SIG-M5 treated with dmso at 0.1 percent for 504 hours (cell line): ENCODE results near the gene TMEM26.

Experiments
- DNase-seq: peaks from one replicate; lab custom pipeline; 2025; ENCODE audit not compliant: unreplicated experiment; lab: John Stamatoyannopoulos, UW

Gene TMEM26

DNA sequence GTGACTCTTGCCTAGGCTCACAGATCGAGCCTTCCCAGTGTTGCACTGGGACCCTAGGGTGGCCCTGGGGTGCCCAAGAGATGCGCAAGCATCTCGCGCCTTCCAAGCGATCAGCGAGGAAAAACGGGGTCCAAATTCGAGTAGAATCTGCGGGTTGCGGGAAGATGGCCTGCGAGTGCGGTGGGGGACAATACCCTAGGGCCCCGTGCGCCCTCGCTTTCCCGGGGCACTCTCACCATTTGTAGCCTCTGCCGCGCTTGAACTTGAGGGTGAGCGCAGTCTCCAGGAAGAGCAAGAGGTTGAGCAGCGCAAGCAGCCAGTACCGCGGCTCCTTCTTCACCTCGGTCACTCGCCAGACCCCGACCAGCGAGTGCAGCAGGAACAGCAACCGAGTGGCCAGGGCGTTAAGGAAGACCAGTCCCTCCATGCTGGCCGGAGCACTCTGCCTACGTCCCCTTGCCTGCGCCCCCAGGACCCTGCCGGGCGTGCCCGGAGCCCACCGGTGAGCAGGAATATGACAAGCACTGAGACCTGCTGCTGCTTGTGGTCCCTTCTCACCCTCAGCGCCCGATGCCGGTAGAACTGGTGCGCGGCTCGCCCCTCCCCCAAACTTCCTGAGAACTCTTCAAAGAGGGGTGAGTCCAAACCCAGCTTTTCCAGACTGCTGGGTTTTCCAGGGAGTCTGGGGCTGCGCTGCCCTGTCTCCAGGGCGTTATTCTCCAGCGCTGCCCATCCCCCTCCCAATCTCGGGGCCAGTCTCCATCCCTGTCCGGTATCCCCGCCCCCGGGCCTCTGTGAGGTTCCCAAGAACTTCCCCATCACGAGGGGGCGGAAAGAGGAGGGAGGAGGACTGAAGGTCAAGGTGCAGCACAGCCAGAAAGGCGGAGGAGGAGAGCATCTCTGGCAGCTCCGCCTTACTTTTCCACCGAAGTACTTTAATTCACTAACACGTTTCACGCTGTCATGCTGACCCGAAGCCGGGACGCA lies at the start of gene TMEM26:
Gene TMEM26, minus strand, starts transcription at position 727 of the 987 bp plus-strand sequence. Its CDS starts 300 bp downstream, at position 427.
- no peak for DNase-seq

DNA sequence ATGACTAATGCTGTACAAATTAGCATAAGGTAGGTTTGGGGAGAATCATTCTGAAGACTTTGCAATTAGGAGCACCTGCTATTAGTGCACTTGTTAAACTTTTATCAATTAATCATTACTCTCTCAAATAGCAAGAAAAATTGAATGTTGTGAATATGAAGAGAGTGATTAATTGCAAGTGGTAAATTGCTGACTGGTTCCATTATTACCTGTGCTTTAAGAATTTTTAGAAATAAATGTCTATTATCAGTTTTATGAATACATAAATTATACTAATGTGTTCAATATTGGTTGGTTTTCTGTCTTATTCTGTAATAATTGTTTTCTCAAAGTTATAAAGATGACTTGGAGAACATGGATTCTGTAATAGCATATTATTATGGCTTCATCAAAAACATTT lies 47.3 kb upstream of the TMEM26 start:
- no peak for DNase-seq

DNA sequence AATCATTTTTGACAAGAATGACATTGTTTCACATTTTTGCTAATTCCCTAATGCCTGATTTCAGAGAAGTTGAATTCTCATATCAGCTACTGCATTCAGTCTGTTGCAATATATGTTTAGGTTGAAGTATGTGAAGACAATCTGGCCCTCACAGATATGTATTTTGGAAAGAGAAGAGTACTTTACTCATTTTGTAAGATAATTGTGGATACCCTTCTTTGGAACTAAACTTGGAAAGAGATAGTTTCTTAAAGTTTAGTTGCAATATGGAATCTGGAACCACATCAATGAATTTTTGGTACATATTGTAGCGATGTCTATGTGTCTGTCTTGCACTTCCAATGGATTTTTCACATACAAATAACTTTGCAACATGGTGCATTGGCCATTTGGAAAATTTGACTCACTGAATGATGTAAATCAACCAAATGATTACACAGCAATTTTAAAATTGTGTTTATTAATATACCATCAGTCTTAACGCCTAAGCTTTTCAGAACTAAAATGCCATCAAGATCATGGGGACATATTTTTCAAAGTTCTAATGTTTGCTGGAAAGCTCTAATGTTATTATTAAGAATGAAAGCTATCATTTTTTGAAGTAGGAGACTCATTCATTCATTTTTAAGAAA lies 39.3 kb upstream of the TMEM26 start:
- no peak for DNase-seq

DNA sequence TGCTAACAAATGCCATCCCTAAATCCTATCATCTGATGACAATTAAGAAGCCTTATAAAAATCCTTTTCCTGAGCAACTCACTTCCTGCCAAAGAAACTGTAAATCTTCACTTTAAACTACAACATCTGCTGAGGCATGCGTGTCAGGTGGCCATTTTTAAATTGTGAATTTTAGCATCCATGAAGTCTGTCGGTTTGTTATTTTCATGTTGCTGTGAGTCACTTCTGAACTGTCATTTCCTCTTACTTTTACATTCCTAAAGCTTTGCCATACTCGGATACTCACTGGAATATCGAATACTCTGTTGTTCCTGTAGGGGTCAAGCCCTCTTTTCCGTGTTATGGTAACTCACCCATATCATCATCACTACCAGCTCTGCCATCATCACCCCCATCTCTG lies 34.3 kb upstream of the TMEM26 start:
- DNase-seq, result no peak

DNA sequence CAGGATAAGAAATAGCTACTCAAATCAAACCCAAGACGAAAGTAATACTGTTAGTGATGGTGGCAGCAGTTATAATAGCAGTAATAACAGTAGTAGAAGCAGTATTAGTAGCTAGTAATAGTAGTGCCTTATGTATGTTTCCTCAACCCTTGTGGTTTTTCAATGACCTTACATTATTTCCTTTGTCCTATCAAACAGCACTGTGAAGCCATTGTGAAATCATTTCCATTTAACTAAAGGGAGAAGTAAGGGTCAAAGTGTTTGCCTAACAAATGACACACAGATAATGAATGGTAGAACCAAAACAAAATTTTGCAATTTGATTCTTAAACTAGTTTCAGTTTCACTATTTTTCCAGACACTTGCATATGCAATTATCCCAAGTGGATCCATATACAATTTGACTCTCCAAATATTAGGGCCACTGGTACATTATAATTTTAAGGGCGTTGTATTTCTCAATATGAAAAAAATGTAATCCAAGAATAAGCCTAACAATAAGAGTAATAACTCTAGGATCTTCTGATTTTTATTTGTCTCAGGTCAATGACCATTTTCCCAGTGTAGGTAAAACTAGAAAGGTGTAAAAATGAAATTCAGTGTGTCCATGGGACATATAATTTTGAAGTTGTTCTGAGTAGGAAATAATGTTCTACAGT lies 33.7 kb upstream of the TMEM26 start:
- DNase-seq, result peak; percentile 50

DNA sequence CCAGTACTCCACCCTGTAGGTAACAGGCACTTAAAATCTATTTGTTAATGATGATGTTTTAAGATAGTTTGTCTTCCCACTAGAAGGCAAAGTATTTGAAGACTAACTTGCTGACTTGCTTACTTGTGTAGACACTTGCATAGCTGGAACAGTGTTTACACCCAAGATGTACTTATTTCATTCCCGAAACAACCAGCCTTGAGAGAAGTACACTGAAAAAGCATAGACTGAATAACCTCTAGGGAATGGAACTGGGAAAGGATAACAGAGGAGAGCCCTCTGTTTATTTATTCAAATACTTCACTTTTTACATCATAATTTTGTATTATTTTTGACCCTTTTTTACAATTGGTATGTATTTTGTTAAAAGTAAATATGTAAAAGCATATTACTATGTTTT lies 33.1 kb upstream of the TMEM26 start:
- no peak for DNase-seq

DNA sequence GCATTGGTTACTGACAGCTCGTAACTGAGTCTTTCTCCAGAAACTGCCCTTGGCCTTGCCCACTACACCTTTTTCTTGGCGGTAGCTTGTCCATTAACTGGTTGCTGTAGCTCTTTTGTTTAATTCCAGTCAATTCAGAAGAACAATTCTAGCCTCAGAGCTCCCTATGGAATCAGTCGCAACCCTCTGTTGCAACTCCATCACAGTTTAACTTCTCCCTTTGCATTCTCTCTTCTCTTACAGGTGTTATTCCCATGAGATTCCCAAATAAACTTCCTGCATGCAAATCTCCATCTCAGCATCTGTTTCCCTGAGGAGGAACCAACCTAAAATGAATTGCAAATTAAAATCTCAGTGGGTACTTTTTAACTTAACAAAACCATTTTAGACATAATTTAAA lies 28.4 kb upstream of the TMEM26 start:
- no peak for DNase-seq

DNA sequence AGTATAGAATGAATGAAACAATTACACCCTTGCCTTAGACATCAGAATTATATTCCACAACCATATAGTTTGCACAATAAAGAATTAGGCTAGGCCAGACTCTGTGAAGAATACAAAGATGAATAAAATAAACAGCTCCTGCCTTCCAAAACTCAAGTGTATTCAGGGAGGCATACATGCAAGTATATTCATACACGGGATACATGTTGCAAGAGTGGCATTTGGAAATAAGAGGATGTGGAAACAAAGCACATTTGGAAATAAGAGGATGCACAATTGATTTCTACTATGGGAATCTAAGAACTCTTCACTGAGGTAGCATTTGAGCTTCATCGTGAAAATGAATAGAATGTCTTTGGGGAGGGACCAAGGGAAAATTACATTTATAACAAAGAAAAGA lies 27.0 kb upstream of the TMEM26 start:
- DNase-seq, result no peak

DNA sequence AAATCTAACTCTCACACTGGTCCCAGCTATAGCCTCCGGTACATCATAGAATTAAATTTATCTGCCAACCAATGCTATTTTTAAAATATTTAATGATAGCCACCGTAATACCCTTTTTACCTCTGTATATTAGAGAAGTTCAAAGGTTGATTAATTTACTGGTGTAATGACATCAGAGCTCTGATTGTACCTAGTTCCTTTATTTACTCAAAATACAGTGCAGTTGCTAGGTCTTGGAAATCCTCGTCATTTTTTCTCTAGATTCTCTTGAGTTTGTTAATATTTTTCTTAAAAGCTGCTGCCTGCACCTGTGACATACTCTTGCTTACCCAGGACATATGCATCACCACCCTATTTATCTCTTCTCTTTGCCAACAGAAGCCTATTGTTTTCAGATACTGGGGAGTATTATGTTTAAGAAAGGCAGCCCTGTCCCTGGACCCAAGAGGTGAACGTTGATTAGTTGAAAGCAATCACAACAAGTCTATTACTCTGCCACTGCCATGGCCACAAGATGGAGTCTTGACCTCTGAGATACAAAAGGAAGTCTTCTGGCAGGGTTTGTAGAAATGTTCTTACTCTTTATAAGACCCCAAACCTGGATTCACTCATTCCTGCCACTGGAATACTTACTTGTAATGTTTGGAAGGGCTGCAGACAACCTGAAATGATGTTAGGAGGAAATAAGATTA lies 25.6 kb upstream of the TMEM26 start:
- no peak for DNase-seq

DNA sequence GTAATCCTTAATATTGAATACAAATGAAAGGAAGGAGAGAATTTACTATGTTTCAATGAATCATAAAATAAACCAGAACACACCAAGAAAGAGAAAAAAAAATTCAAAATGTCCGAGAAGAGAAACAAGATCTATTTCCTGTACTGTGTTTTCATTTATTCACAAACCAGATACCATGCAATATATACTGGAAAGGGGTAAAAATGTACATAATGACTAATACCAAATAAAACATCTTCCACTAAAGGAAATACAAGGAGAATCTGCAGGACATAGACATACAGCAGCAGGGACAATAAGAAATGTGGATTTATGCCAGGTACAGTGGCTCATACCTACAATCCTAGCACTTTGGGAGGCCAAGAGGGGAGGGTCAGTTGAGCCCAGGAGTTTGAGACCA lies 24.3 kb upstream of the TMEM26 start:
- DNase-seq, result no peak

DNA sequence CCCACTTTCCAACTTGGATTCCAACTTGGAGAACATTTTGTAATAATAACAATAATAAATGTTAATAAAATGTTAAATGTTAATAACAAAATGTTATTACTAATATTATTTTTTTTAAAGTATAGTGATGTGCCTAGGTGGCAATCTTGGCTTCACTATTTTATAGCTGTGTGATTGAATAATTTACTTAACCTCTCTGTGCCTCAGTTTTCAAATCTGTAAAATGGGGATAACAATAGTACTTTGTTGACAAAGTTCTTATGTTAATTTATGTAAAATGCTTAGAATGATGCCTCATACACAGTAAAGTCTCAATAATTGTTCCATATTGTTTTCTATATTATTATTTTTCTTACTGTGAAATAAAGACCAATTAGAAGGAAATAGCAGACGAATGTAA lies 23.3 kb upstream of the TMEM26 start:
- no peak for DNase-seq

DNA sequence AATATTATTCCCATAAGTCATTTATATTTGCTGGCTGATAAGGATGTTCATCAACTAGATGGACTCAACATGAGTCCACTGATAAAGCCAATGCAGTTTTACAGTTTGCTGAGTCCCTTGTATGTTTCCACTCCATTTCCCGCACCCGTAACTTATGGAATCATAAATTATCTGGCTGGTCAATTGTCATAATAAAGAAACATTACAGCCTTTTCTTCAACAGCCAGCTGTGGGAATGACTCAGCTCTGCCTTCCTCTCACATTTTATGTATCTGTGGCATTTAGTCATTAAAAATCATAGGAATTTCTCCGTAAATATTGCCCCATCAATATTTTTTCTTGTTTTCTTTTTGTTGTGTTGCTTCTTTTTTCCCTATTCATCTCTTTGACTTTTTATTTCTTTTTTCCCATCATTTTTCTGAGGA lies 22.3 kb upstream of the TMEM26 start:
- no peak for DNase-seq

DNA sequence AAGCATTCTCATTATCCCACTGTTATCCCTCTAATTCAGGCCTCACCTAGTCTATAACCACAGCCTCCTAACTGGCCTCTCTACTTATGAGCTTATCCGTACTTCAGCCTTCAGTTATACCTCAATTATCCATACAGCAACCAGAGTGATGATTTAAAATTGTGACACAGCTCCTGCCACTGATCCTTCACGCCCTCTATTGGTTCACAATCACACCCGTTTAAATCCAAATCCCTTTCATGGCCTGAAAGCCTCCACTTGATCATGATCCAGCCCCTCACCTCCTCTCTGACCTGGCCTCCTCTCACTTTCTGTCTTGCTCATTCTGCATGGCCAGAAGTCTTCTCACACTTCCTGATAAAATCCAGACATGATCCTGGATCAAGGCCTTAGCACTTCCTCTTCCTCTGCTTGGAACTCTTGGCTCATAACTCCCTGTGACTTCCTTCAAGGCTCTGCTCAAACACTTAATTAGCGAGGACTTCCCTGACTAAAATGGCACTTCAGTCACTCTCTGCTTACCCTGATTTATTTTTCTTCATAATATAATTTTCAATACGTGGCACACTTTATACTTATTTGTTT lies 19.0 kb upstream of the TMEM26 start:
- DNase-seq, result no peak

DNA sequence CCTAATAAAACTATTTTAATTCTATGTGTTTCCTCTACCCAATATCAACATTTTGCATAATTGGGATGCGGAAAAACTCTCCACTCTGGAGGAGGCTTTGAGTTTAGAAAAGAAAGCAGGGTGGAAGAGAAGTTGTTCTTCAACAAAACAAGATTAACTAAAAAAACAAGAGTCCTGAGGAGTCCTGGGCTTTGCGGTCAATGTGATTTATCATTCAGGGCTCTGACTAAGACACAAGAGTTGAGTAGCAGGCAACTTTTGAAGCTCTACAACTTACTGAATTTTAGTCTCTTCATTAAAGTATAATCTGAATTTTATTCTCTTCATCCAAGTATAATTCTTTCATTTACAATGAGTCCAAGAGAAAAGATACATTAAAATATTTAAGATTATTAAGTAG lies 18.3 kb upstream of the TMEM26 start:
- no peak for DNase-seq

DNA sequence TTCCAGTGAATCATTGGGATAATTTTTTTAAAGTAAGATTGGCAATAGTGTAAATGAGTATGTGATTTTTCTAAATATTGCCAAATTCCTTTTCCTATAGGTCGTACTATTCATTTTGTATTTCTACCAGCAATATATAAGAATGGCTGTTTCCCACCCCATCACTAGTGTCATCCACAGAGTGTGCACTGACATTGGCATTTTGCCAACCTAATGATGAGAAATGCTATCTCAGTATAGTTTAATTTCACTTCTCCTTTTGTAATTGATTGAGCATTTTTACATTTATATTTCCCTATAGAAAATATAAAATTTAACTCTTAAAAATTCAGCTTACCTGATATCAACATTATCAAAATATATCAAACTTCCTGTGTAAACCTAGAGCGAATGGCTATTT lies 17.6 kb upstream of the TMEM26 start:
- DNase-seq, result no peak

DNA sequence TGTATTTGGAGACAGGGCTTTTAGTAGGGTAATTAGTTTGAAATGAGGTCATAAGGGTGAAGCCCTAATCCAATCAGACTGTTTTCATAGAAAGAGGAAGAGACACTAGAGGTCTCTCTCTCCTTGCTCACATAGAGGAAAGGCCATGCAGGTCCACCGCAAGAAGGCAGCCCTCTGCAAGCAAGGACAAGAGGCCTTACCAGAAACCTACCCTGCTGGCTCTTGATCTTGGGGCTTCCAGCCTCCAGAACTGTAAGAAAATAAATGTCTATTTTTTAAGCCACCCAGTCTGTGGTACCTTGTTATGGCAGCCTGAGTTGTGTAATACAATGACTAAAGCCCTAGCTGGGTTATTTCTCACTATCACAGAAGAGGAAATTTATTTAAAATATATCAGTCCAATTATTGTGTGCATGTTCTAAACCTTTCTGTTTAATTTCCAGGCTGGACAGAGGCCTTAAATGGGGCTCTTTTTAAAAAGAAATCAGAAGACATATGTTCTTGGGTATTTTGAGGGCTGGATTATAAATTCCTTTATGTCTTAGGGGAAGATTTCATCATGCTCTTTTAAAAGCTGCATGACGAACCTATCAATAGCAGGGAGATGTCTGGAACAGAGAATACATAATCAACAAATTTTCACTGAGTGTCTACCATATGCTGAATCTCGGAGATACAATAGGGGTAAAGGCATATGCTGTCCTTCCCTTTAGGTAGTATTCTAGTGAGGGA lies 12.9 kb upstream of the TMEM26 start:
- no peak for DNase-seq

DNA sequence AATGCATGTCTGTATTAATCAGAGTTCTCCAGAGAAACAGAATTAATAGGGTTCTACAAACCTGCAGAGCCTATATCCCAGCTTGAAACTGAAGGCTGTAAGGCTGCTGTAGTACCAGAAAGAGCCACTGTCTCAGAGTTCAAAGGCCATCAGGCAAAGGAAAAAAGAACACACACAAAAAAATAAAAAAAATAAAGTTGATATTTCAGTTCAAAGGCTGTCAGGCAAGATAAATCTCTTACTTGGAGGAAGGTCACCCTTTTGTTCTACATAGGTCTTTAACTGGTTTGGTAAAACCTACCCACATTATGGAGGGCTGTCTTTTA lies 12.0 kb upstream of the TMEM26 start:
- no peak for DNase-seq

DNA sequence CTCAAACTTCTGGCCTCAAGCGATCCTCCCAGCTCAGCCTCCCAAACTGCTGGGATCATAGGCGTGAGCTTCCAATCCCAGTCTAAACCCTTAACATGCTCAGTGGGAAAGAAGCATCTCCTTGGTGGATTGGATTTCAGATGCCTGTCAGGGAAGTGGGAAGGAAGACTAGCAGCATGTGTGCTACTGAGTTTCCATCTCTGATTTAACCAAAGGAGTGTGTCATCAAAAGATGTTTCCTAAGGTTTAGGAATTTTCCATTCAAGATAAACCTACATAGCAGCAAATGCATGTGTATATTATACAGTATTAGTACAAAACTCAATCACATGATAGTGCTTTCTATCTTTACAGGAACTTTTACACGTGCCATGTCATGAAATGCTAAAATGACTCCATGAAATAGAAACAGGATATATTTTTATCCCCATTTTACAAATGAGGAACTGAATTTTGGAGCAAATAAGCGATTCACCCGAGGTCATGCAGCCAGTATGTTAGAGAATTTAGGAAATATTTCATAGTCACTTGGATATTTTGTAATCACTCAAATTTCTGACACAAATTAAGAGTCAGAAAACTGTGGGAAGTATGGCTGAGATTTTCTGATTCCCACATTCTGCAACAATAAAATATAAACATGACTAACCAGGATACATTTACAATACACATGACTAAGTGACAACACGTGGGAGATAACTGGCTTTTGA lies 11.4 kb upstream of the TMEM26 start:
- no peak for DNase-seq

DNA sequence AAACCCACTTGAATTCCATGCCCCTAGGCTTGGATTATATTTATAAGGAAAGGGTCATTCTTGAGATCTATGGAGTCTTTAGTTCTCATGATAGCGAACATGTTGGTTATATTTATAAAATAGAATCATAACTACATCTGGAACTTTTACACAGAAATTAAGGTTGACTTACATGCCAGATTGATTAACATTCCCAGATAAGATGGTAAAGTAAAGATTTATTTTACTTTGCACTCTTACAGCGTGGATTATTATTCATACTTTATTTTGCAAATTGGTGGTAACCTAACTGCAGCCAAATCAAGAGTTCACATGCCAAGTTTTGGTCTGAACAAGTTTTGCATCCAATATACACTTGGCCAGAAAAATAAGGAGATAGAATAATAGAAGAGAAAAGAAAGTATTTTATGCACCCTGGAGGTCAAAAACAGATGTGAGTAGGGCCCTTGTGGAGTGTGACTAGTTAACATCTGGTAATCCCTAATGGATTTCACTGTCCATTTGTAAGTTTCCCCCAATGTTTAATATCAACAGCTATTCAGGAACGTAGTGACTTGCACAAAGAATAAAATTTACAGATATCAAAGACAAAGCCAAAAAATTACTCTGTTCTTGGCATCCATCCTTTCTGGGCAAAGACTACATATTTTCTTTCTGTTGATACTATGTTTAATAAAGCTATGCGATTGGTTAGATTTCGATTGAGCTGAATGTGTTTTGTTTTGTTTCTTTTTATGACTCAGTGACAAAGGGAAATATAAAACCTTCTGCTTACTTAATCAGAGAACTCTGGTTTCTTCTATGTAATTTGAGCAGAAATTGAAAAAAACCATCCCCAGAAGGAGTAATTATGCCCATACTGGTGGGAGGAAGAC lies 10.1 kb upstream of the TMEM26 start:
- DNase-seq, result no peak
